ENCODE data around the gene CLDN25.

The CLDN25 gene

GRCh38 chr11:113806406-113806805 is 26.8 kb downstream of the CLDN25 start:
- H3K27me3 ChIP-seq (ENCODE audit: insufficient read depth, low read length, poor library complexity) = no peaks in the 10 kb centered on the region
- no peak overlapping the region for H3K4me2 ChIP-seq (ENCODE audit: insufficient read depth, low read length)
- H3K4me3 ChIP-seq (ENCODE audit: low read depth in 1 of 2, low read length in 2 of 2) = no peak overlapping the region
- no peaks in the 10 kb centered on the region for H3K4me1 ChIP-seq (ENCODE audit: insufficient read depth, low read length)
- TF ChIP-seq CTCF (IDR thresholded peaks at IDR 0.05; ENCODE audit: borderline replicate concordance, extremely low read depth, low read length, poor library complexity, severe bottlenecking) (peak; percentile 49), EZH2 (IDR thresholded peaks at IDR 0.05; ENCODE audit: borderline replicate concordance, low read depth, low read length, severe bottlenecking) (no peak)
- no peak overlapping the region for H3K27ac ChIP-seq (ENCODE audit: low read length)
- H2AFZ ChIP-seq (ENCODE audit: low read depth, low read length) = no peak overlapping the region
- DNase-seq = no peak
- H3K36me3 ChIP-seq (ENCODE audit: insufficient read depth, low read length) = peaks cover 66% of the 10 kb centered on the region
- 0 out of 3 replicates have a peak, but pooled peaks have one; percentile 40 for ATAC-seq (ENCODE audit: insufficient read depth, low read depth)
- no peaks in the 10 kb centered on the region for H4K20me1 ChIP-seq (ENCODE audit: insufficient read depth, low read length)
- H3K9ac ChIP-seq (ENCODE audit: low read depth, low read length) = no peak overlapping the region
- H3K79me2 ChIP-seq (ENCODE audit: insufficient read depth, low read length) = no peaks in the 10 kb centered on the region
- H3K9me3 ChIP-seq (ENCODE audit: insufficient read depth, low read length, severe bottlenecking) = no peaks in the 10 kb centered on the region

GRCh38 chr11:113808931-113809330 is 29.3 kb downstream of the CLDN25 start:
- H3K27ac ChIP-seq (ENCODE audit: low read length) = no peak overlapping the region
- H3K36me3 ChIP-seq (ENCODE audit: insufficient read depth, low read length) = peaks cover 48% of the 10 kb centered on the region
- DNase-seq (no peak), ATAC-seq (ENCODE audit: insufficient read depth, low read depth) (no peak)
- H2AFZ ChIP-seq (ENCODE audit: low read depth, low read length) = no peak overlapping the region
- no peaks in the 10 kb centered on the region for H3K27me3 ChIP-seq (ENCODE audit: insufficient read depth, low read length, poor library complexity)
- no peak overlapping the region for H3K4me3 ChIP-seq (ENCODE audit: low read depth in 1 of 2, low read length in 2 of 2)
- H3K4me2 ChIP-seq (ENCODE audit: insufficient read depth, low read length) = no peak overlapping the region
- no peaks in the 10 kb centered on the region for H4K20me1 ChIP-seq (ENCODE audit: insufficient read depth, low read length)
- no peak for TF ChIP-seq CTCF (IDR thresholded peaks at IDR 0.05; ENCODE audit: borderline replicate concordance, extremely low read depth, low read length, poor library complexity, severe bottlenecking)
- TF ChIP-seq EZH2 (IDR thresholded peaks at IDR 0.05; ENCODE audit: borderline replicate concordance, low read depth, low read length, severe bottlenecking) = no peak
- no peak overlapping the region for H3K9ac ChIP-seq (ENCODE audit: low read depth, low read length)
- no peaks in the 10 kb centered on the region for H3K79me2 ChIP-seq (ENCODE audit: insufficient read depth, low read length)
- no peaks in the 10 kb centered on the region for H3K4me1 ChIP-seq (ENCODE audit: insufficient read depth, low read length)
- no peaks in the 10 kb centered on the region for H3K9me3 ChIP-seq (ENCODE audit: insufficient read depth, low read length, severe bottlenecking)

GRCh38 chr11:113814181-113814580 is 34.6 kb downstream of the CLDN25 start:
- no peak for ATAC-seq (ENCODE audit: insufficient read depth, low read depth)
- Histone ChIP-seq H3K79me2 (ENCODE audit: insufficient read depth, low read length) (no peaks in the 10 kb centered on the region), H4K20me1 (ENCODE audit: insufficient read depth, low read length) (no peaks in the 10 kb centered on the region), H3K9me3 (ENCODE audit: insufficient read depth, low read length, severe bottlenecking) (no peaks in the 10 kb centered on the region), H3K4me1 (ENCODE audit: insufficient read depth, low read length) (no peaks in the 10 kb centered on the region), H2AFZ (ENCODE audit: low read depth, low read length) (no peak overlapping the region), H3K27me3 (ENCODE audit: insufficient read depth, low read length, poor library complexity) (no peaks in the 10 kb centered on the region), H3K4me2 (ENCODE audit: insufficient read depth, low read length) (no peak overlapping the region), H3K4me3 (ENCODE audit: low read depth in 1 of 2, low read length in 2 of 2) (no peak overlapping the region), H3K9ac (ENCODE audit: low read depth, low read length) (no peak overlapping the region), H3K36me3 (ENCODE audit: insufficient read depth, low read length) (peaks cover 26% of the 10 kb centered on the region), H3K27ac (ENCODE audit: low read length) (no peak overlapping the region)
- DNase-seq = no peak
- TF ChIP-seq CTCF (IDR thresholded peaks at IDR 0.05; ENCODE audit: borderline replicate concordance, extremely low read depth, low read length, poor library complexity, severe bottlenecking) (no peak), EZH2 (IDR thresholded peaks at IDR 0.05; ENCODE audit: borderline replicate concordance, low read depth, low read length, severe bottlenecking) (no peak)

DNA sequence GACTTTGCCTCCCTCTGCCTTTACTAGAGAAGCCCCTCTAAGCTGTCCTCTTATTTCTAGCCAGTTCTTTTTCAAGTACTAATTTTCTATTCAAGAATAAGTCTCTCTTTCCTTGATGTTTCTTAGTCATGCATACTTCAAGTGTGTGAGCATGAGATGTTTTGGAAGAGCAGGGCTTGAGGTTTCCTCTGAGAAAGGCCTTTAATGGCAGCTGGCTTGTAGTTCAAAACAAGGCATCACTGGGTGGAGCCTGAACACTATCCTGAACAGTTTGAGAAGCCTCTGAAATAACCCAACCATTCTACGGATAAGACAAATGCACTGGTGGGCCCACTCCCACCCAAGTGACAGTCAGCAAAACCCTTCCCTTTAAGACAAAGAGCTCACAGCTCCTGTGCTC is 37.6 kb downstream of the CLDN25 start:
- Histone ChIP-seq H3K4me3 (ENCODE audit: low read depth in 1 of 2, low read length in 2 of 2) (no peak overlapping the region), H3K36me3 (ENCODE audit: insufficient read depth, low read length) (peaks cover 36% of the 10 kb centered on the region), H3K9me3 (ENCODE audit: insufficient read depth, low read length, severe bottlenecking) (no peaks in the 10 kb centered on the region), H3K27ac (ENCODE audit: low read length) (no peak overlapping the region), H3K27me3 (ENCODE audit: insufficient read depth, low read length, poor library complexity) (no peaks in the 10 kb centered on the region), H3K4me1 (ENCODE audit: insufficient read depth, low read length) (no peaks in the 10 kb centered on the region), H2AFZ (ENCODE audit: low read depth, low read length) (no peak overlapping the region), H4K20me1 (ENCODE audit: insufficient read depth, low read length) (no peaks in the 10 kb centered on the region), H3K9ac (ENCODE audit: low read depth, low read length) (no peak overlapping the region), H3K79me2 (ENCODE audit: insufficient read depth, low read length) (no peaks in the 10 kb centered on the region), H3K4me2 (ENCODE audit: insufficient read depth, low read length) (no peak overlapping the region)
- DNase-seq = no peak
- TF ChIP-seq EZH2 (IDR thresholded peaks at IDR 0.05; ENCODE audit: borderline replicate concordance, low read depth, low read length, severe bottlenecking) (no peak), CTCF (IDR thresholded peaks at IDR 0.05; ENCODE audit: borderline replicate concordance, extremely low read depth, low read length, poor library complexity, severe bottlenecking) (no peak)
- no peak for ATAC-seq (ENCODE audit: insufficient read depth, low read depth)
